Myocyte (in vitro differentiated cells): ENCODE measurements around the gene CD300H. TPM values are rescaled to one million over a fixed set of nuclear protein-coding genes. Genes with fewer than 3 reads are reported as not detected.
"Not testable (repeated sequence)": the region's sequence is repeated elsewhere in the genome, so short reads cannot be mapped to it uniquely, and the experiment has no call there.

Source experiments
- DNase-seq: peaks from one replicate; pipeline ENCODE4 v3.0.0-alpha.2; 2012; ENCODE audit warnings: low read depth
- total RNA-seq: library from RNA; depleted of rRNA; stranded (reverse); fragments of >200 nt; gene quantifications from 2 replicates; pipeline ENCODE4 v1.2.3, GENCODE V29; 2014

CD300H gene
- total RNA-seq, 1 donor from 2014 or later, result not detected

GRCh38 chr17:74585711-74586110, 18.4 kb upstream of the CD300H start:
- DNase-seq, result no peak

GRCh38 chr17:74584292-74585060, 17.2 kb upstream of the CD300H start:
- no peak for DNase-seq

GRCh38 chr17:74582633-74583032, 15.3 kb upstream of the CD300H start:
- no peak for DNase-seq

GRCh38 chr17:74579900-74580299, 12.6 kb upstream of the CD300H start:
- no peak for DNase-seq

- no peak for DNase-seq
Measured at GRCh38 chr17:74578979-74579378, 11.7 kb upstream of the CD300H start.

GRCh38 chr17:74574489-74575142, 7.3 kb upstream of the CD300H start:
- DNase-seq, result no peak

GRCh38 chr17:74573635-74574034, 6.3 kb upstream of the CD300H start:
- not testable (repeated sequence) for DNase-seq

GRCh38 chr17:74573169-74573568, 5.9 kb upstream of the CD300H start:
- no peak for DNase-seq

- no peak for DNase-seq
Measured at GRCh38 chr17:74571621-74572270, 4.4 kb upstream of the CD300H start.

- DNase-seq, result peak; percentile 39
Measured at GRCh38 chr17:74569020-74570003, 2.0 kb upstream of the CD300H start.

- DNase-seq, result no peak
Measured at GRCh38 chr17:74568106-74568873, 981 bp upstream of the CD300H start.

- no peak for DNase-seq
Measured at GRCh38 chr17:74566132-74566753, 1.1 kb downstream of the CD300H start.

- DNase-seq, result no peak
Measured at GRCh38 chr17:74565126-74565525, 2.2 kb downstream of the CD300H start.

GRCh38 chr17:74563358-74563757, 4.0 kb downstream of the CD300H start:
- DNase-seq, result no peak

- DNase-seq, result no peak
Measured at GRCh38 chr17:74561586-74561985, 5.7 kb downstream of the CD300H start.

GRCh38 chr17:74558882-74559519, 8.3 kb downstream of the CD300H start:
- no peak for DNase-seq

- not testable (repeated sequence) for DNase-seq
Measured at GRCh38 chr17:74558402-74558801, 8.9 kb downstream of the CD300H start.

GRCh38 chr17:74555427-74555940, 11.8 kb downstream of the CD300H start:
- DNase-seq, result no peak

GRCh38 chr17:74554909-74555308, 12.4 kb downstream of the CD300H start:
- no peak for DNase-seq
